Measurements from ENCODE around the gene TRIP12. TPM values are rescaled to one million over a fixed set of nuclear protein-coding genes. Genes with fewer than 3 reads are reported as not detected.

The TRIP12 gene
- total RNA-seq, 4 donors from 2014 or later: 112 to 156 (median 129) TPM

- TF ChIP-seq CTCF (IDR thresholded peaks at IDR 0.05): no peak
- TF ChIP-seq POLR2A (IDR thresholded peaks at IDR 0.05): no peak
- intact Hi-C loops (cut with DNase I; ENCODE audit: low total_unique reads): no loop called here
- DNase-seq (ENCODE audit: low spot score in 2 of 2): no peak
- no peak overlapping the region for H3K4me3 ChIP-seq (ENCODE audit: low read depth, poor library complexity, severe bottlenecking)
- 80 to 84% methylated on average over 5 of the region's 5 CpGs for WGBS, 2 donors
Observed at GRCh38 chr2:229917793-229918192, 4.0 kb downstream of the TRIP12 start.

- TF ChIP-seq POLR2A (IDR thresholded peaks at IDR 0.05) (no peak), CTCF (IDR thresholded peaks at IDR 0.05) (no peak)
- 60 to 68% methylated on average over 2 of the region's 2 CpGs for WGBS, 2 donors
Observed at GRCh38 chr2:229914171-229914570, 7.6 kb downstream of the TRIP12 start.

GRCh38 chr2:229910832-229911412 is 10.9 kb downstream of the TRIP12 start:
- 79 to 87% methylated on average over 1 of the region's 1 CpG for WGBS, 2 donors
- DNase-seq (ENCODE audit: low spot score in 2 of 2): no peak

More at GRCh38 chr2:229914171-229914570, 7.6 kb downstream of the TRIP12 start:
- intact Hi-C loops (cut with DNase I; ENCODE audit: low total_unique reads): no loop called here
- H3K4me3 ChIP-seq (ENCODE audit: low read depth, poor library complexity, severe bottlenecking): no peak overlapping the region
- no peak for DNase-seq (ENCODE audit: low spot score in 2 of 2)

GRCh38 chr2:229910147-229910831 is 11.5 kb downstream of the TRIP12 start:
- intact Hi-C loops (cut with DNase I; ENCODE audit: low total_unique reads): no loop called here
- no peak for DNase-seq (ENCODE audit: low spot score in 2 of 2)
- TF ChIP-seq POLR2A (IDR thresholded peaks at IDR 0.05) (no peak), CTCF (IDR thresholded peaks at IDR 0.05) (no peak)
- 96 to 100% methylated on average over 1 of the region's 1 CpG for WGBS, 2 donors
- H3K4me3 ChIP-seq (ENCODE audit: low read depth, poor library complexity, severe bottlenecking): no peak overlapping the region

More at GRCh38 chr2:229910832-229911412, 10.9 kb downstream of the TRIP12 start:
- TF ChIP-seq POLR2A (IDR thresholded peaks at IDR 0.05) (no peak), CTCF (IDR thresholded peaks at IDR 0.05) (no peak)
- H3K4me3 ChIP-seq (ENCODE audit: low read depth, poor library complexity, severe bottlenecking): no peak overlapping the region
- intact Hi-C loops (cut with DNase I; ENCODE audit: low total_unique reads): no loop called here

- TF ChIP-seq POLR2A (IDR thresholded peaks at IDR 0.05) (no peak), CTCF (IDR thresholded peaks at IDR 0.05) (no peak)
- DNase-seq (ENCODE audit: low spot score in 2 of 2): no peak
- WGBS, 2 donors: 61 to 76% methylated on average over 2 of the region's 2 CpGs
- intact Hi-C loops (cut with DNase I; ENCODE audit: low total_unique reads): no loop called here
- no peak overlapping the region for H3K4me3 ChIP-seq (ENCODE audit: low read depth, poor library complexity, severe bottlenecking)
Observed at GRCh38 chr2:229909090-229909489, 12.7 kb downstream of the TRIP12 start.
